Measurements from ENCODE around the gene NKAIN2.

The NKAIN2 gene

DNA sequence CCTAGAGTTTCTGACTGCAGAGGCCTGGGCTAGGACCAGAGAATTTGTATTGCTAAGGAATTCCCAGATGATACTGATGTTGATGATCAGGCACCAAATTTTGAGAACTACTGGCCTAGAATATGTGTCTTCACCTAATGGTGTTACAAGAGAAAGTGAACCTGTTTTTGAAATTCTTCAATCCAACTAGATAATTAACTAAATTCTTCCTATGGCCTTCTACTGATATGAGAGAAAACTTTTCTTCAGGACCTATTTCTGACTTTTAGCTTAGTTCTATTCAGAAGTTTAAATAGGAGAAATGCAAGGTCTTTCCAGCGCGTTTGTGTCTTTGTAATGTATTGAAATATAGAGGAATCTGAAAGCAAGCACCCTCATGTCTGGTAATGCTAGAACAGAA, 7.3 kb downstream of the NKAIN2 start:
- ChIA-PET CTCF (interaction anchor here (1.0 to 1.6 kb wide), 2 partner anchors 8 to 95 kb away, joined by 3 to 5 read pairs; no protein-coding TSS in a partner anchor), POLR2A (no interaction called here)
- no peak overlapping the region for H3K27ac ChIP-seq (ENCODE audit: extremely low read depth, low read depth, low read length)
- H3K4me1 ChIP-seq (ENCODE audit: control insufficient read depth, insufficient read depth, low read length), result peaks cover 11% of the 10 kb centered on the region
- H3K9me3 ChIP-seq (ENCODE audit: control insufficient read depth, insufficient read depth, low read depth, low read length), result no peaks in the 10 kb centered on the region
- H3K4me3 ChIP-seq (ENCODE audit: low read depth, low read length), result no peak overlapping the region
- no peaks in the 10 kb centered on the region for H3K36me3 ChIP-seq (ENCODE audit: control insufficient read depth in 2 of 2, insufficient read depth in 1 of 2, low read length in 2 of 2)
- TF ChIP-seq ZNF394 (tag by site-specific recombination; IDR thresholded peaks at IDR 0.05; ENCODE audit: borderline replicate concordance) (no peak), ZNF792 (tag by site-specific recombination; IDR thresholded peaks at IDR 0.05) (no peak), ZNF391 (tag by site-specific recombination; IDR thresholded peaks at IDR 0.05; ENCODE audit: borderline replicate concordance, low read depth) (no peak), ZNF548 (tag by site-specific recombination; IDR thresholded peaks at IDR 0.05) (no peak), ZNF426 (tag by site-specific recombination; IDR thresholded peaks at IDR 0.05) (no peak), FEZF1 (tag by site-specific recombination; IDR thresholded peaks at IDR 0.05) (no peak), ZBTB7A (tag by site-specific recombination; IDR thresholded peaks at IDR 0.05; ENCODE audit: low read depth) (no peak), ZNF223 (tag by site-specific recombination; IDR thresholded peaks at IDR 0.05) (no peak), GLI4 (tag by site-specific recombination; IDR thresholded peaks at IDR 0.05) (no peak), KLF9 (tag by site-specific recombination; IDR thresholded peaks at IDR 0.05; ENCODE audit: low read depth) (no peak), HOXD13 (CRISPR knock-in tag; IDR thresholded peaks at IDR 0.05; ENCODE audit: borderline replicate concordance) (no peak), ZNF416 (tag by site-specific recombination; IDR thresholded peaks at IDR 0.05) (no peak), ZNF560 (tag by site-specific recombination; IDR thresholded peaks at IDR 0.05; ENCODE audit: borderline replicate concordance) (no peak)
- TF ChIP-seq, protein P1, sequence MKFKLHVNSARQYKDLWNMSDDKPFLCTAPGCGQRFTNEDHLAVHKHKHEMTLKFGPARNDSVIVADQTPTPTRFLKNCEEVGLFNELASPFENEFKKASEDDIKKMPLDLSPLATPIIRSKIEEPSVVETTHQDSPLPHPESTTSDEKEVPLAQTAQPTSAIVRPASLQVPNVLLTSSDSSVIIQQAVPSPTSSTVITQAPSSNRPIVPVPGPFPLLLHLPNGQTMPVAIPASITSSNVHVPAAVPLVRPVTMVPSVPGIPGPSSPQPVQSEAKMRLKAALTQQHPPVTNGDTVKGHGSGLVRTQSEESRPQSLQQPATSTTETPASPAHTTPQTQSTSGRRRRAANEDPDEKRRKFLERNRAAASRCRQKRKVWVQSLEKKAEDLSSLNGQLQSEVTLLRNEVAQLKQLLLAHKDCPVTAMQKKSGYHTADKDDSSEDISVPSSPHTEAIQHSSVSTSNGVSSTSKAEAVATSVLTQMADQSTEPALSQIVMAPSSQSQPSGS (tag by site-specific recombination; IDR thresholded peaks at IDR 0.05; ENCODE audit: low read depth), result no peak
- TF ChIP-seq, protein P2, sequence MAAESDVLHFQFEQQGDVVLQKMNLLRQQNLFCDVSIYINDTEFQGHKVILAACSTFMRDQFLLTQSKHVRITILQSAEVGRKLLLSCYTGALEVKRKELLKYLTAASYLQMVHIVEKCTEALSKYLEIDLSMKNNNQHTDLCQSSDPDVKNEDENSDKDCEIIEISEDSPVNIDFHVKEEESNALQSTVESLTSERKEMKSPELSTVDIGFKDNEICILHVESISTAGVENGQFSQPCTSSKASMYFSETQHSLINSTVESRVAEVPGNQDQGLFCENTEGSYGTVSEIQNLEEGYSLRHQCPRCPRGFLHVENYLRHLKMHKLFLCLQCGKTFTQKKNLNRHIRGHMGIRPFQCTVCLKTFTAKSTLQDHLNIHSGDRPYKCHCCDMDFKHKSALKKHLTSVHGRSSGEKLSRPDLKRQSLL (tag by site-specific recombination; IDR thresholded peaks at IDR 0.05), result no peak

DNA sequence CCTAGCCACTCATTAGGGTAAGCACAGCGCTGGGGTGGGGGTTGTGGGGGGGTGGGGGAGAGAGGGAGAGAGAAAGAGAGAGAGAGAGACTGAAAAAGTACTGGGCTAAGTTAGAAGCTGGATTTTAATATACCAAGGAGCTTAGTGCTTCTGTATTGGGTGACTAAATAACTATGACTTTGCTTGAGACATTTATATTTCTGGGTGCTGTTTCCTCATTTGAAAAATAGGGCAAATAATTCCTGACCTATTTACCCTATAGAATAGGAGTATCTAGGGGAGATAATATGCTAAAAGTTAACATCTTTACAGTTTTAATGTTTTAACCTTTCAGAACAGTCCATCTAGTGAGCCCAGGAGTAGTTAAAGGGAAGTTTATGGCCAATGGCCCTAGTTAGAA, 7.7 kb downstream of the NKAIN2 start:
- ChIA-PET POLR2A (no interaction called here), CTCF (interaction anchor here (1.0 to 1.6 kb wide), 2 partner anchors 9 to 96 kb away, joined by 3 to 5 read pairs; no protein-coding TSS in a partner anchor)
- H3K4me3 ChIP-seq (ENCODE audit: low read depth, low read length), result no peak overlapping the region
- peaks cover 11% of the 10 kb centered on the region for H3K4me1 ChIP-seq (ENCODE audit: control insufficient read depth, insufficient read depth, low read length)
- no peaks in the 10 kb centered on the region for H3K36me3 ChIP-seq (ENCODE audit: control insufficient read depth in 2 of 2, insufficient read depth in 1 of 2, low read length in 2 of 2)
- TF ChIP-seq ZNF561 (tag by site-specific recombination; IDR thresholded peaks at IDR 0.05; ENCODE audit: borderline replicate concordance), result no peak
- no peak for TF ChIP-seq ZNF350 (tag by site-specific recombination; IDR thresholded peaks at IDR 0.05)
- TF ChIP-seq FEZF1 (tag by site-specific recombination; IDR thresholded peaks at IDR 0.05), result no peak
- TF ChIP-seq, protein P3, sequence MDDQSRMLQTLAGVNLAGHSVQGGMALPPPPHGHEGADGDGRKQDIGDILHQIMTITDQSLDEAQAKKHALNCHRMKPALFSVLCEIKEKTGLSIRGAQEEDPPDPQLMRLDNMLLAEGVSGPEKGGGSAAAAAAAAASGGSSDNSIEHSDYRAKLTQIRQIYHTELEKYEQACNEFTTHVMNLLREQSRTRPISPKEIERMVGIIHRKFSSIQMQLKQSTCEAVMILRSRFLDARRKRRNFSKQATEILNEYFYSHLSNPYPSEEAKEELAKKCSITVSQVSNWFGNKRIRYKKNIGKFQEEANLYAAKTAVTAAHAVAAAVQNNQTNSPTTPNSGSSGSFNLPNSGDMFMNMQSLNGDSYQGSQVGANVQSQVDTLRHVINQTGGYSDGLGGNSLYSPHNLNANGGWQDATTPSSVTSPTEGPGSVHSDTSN (CRISPR knock-in tag; IDR thresholded peaks at IDR 0.05), result no peak
- TF ChIP-seq, protein P4, sequence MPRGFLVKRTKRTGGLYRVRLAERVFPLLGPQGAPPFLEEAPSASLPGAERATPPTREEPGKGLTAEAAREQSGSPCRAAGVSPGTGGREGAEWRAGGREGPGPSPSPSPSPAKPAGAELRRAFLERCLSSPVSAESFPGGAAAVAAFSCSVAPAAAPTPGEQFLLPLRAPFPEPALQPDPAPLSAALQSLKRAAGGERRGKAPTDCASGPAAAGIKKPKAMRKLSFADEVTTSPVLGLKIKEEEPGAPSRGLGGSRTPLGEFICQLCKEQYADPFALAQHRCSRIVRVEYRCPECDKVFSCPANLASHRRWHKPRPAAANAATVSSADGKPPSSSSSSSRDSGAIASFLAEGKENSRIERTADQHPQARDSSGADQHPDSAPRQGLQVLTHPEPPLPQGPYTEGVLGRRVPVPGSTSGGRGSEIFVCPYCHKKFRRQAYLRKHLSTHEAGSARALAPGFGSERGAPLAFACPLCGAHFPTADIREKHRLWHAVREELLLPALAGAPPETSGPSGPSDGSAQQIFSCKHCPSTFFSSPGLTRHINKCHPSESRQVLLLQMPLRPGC (tag by site-specific recombination; IDR thresholded peaks at IDR 0.05), result no peak
- TF ChIP-seq, protein P5, sequence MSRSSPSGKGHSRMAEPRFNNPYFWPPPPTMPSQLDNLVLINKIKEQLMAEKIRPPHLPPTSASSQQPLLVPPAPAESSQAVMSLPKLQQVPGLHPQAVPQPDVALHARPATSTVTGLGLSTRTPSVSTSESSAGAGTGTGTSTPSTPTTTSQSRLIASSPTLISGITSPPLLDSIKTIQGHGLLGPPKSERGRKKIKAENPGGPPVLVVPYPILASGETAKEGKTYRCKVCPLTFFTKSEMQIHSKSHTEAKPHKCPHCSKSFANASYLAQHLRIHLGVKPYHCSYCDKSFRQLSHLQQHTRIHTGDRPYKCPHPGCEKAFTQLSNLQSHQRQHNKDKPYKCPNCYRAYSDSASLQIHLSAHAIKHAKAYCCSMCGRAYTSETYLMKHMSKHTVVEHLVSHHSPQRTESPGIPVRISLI (tag by site-specific recombination; IDR thresholded peaks at IDR 0.05), result no peak
- TF ChIP-seq ZNF404 (tag by site-specific recombination; IDR thresholded peaks at IDR 0.05), result no peak
- TF ChIP-seq ZNF214 (tag by site-specific recombination; IDR thresholded peaks at IDR 0.05; ENCODE audit: borderline replicate concordance), result no peak
- no peak for TF ChIP-seq ZNF621 (tag by site-specific recombination; IDR thresholded peaks at IDR 0.05)
- no peak for TF ChIP-seq ZNF571 (tag by site-specific recombination; IDR thresholded peaks at IDR 0.05)
- TF ChIP-seq ZNF221 (tag by site-specific recombination; IDR thresholded peaks at IDR 0.05; ENCODE audit: borderline replicate concordance), result no peak
- TF ChIP-seq ZNF670 (tag by site-specific recombination; IDR thresholded peaks at IDR 0.05; ENCODE audit: low read depth), result no peak
- TF ChIP-seq, protein P6, sequence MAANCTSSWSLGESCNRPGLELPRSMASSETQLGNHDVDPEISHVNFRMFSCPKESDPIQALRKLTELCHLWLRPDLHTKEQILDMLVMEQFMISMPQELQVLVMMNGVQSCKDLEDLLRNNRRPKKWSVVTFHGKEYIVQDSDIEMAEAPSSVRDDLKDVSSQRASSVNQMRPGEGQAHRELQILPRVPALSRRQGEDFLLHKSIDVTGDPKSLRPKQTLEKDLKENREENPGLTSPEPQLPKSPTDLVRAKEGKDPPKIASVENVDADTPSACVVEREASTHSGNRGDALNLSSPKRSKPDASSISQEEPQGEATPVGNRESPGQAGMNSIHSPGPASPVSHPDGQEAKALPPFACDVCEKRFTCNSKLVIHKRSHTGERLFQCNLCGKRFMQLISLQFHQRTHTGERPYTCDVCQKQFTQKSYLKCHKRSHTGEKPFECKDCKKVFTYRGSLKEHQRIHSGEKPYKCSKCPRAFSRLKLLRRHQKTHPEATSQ (tag by site-specific recombination; IDR thresholded peaks at IDR 0.05), result no peak
- TF ChIP-seq ZNF660 (tag by site-specific recombination; IDR thresholded peaks at IDR 0.05), result no peak
- no peak for TF ChIP-seq SETDB1 (IDR thresholded peaks at IDR 0.05; ENCODE audit: insufficient read length, low read length)
- H3K27ac ChIP-seq (ENCODE audit: extremely low read depth, low read depth, low read length), result no peak overlapping the region
- H3K9me3 ChIP-seq (ENCODE audit: control insufficient read depth, insufficient read depth, low read depth, low read length), result no peaks in the 10 kb centered on the region
